Neutrophil (primary cell): Measurements from ENCODE around the gene TGFB2.

Experiments used
- H3K27ac ChIP-seq: fragments of 200-600 bp; sonication (generic); 2 replicates; pipeline ENCODE4 v1.5.1; 2016; ENCODE audit warnings: mild to moderate bottlenecking, moderate library complexity
- H3K27me3 ChIP-seq: fragments of 200-600 bp; sonication (generic); 2 replicates; pipeline ENCODE4 v1.6.0; 2016; ENCODE audit warnings: mild to moderate bottlenecking
- H3K36me3 ChIP-seq: fragments of 200-600 bp; sonication (generic); 2 replicates; pipeline ENCODE4 v1.5.1; 2017
- H3K4me1 ChIP-seq, 2 experiments: fragments of 200-600 bp in 1 of 2; sonication (generic) in 1 of 2; 1 replicate in 1 of 2; 2 replicates in 1 of 2; pipeline versions ENCODE4 v1.5.1 to v1.6.1; 2013 to 2016; ENCODE audit warnings: low read depth in 1 of 2, low read length in 1 of 2, mild to moderate bottlenecking in 1 of 2, moderate library complexity in 1 of 2; ENCODE audit not compliant: control insufficient read depth in 1 of 2, insufficient read depth in 1 of 2
- H3K4me3 ChIP-seq, 2 experiments: fragments of 200-600 bp in 1 of 2; sonication (generic) in 1 of 2; 1 replicate in 1 of 2; 2 replicates in 1 of 2; pipeline ENCODE4 v1.5.1; 2013 to 2016; ENCODE audit warnings: low read depth in 1 of 2, low read length in 1 of 2, mild to moderate bottlenecking in 1 of 2, moderate library complexity in 1 of 2
- H3K9me3 ChIP-seq: fragments of 200-600 bp; sonication (generic); 2 replicates; pipeline ENCODE4 v1.5.1; 2016
- TF ChIP-seq, protein P1 (sequence below): fragments of 200-600 bp; sonication (generic); IDR thresholded peaks from 2 replicates; pipeline ENCODE4 v1.5.1; 2016; ENCODE audit warnings: antibody characterized with exemption

Gene TGFB2

DNA sequence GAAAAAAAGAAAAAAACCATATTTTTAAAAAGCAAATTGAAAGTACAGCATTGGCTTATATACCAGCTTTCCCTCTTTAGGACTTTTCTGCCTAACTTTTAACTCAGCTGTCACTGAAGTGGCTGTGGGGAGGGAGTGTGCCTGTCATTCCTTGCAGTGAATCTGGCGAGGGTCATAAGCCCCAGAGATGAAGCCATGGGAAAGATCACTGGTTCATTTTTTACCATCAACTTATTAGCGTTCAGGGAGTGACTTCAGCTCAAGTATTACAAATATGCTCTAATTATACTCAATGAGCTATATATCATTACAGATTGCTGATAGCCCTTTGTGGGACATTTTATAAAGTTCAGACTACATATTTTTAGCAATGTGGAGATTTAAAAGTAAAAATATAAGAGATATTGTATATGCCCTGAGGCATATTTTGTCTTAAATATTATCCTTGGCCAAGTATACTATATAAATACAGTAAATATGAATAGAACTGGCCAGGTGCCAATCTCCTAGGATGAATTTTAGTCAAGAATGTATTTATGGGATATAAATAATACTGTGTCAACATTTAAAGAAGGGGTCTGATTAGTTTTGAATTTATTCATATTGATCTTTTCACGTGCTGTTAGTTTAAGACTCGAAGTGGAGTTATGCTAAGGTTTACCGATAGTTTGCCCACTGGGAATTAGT is 4.4 kb downstream of the TGFB2 start:
- Histone ChIP-seq H3K4me3 (no peak overlapping the region), H3K4me1 (peaks cover 23% of the 10 kb centered on the region in 2 experiments), H3K9me3 (no peaks in the 10 kb centered on the region), H3K36me3 (no peaks in the 10 kb centered on the region), H3K27me3 (peaks cover 77% of the 10 kb centered on the region), H3K27ac (no peak overlapping the region)
- TF ChIP-seq, protein P1, sequence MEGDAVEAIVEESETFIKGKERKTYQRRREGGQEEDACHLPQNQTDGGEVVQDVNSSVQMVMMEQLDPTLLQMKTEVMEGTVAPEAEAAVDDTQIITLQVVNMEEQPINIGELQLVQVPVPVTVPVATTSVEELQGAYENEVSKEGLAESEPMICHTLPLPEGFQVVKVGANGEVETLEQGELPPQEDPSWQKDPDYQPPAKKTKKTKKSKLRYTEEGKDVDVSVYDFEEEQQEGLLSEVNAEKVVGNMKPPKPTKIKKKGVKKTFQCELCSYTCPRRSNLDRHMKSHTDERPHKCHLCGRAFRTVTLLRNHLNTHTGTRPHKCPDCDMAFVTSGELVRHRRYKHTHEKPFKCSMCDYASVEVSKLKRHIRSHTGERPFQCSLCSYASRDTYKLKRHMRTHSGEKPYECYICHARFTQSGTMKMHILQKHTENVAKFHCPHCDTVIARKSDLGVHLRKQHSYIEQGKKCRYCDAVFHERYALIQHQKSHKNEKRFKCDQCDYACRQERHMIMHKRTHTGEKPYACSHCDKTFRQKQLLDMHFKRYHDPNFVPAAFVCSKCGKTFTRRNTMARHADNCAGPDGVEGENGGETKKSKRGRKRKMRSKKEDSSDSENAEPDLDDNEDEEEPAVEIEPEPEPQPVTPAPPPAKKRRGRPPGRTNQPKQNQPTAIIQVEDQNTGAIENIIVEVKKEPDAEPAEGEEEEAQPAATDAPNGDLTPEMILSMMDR = no peak

DNA sequence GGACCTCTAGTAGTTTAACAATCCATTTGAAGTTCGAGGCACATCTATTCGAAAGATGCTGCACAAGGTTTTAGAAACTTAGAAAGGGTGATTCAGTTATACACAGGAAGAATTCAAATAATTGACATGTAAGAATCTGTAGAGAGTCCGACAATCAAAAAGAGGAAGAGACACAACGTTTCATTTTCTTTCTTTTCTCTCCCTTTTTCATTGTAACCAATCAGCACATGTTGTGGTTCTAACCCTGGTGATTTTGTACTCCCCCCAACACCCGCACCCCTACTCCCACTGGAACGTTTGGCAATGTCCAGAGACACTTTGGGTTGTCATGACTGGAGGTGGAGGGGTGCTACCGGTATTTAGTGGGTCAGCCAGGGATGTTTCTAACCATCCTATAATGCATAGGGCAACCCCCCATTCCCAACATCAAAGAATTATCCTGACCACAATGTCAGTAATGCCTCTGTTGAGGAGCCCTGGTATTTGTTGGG is 4.9 kb downstream of the TGFB2 start:
- Histone ChIP-seq H3K4me3 (no peak overlapping the region), H3K27ac (no peak overlapping the region), H3K9me3 (no peaks in the 10 kb centered on the region), H3K27me3 (peaks cover 71% of the 10 kb centered on the region), H3K36me3 (no peaks in the 10 kb centered on the region), H3K4me1 (peaks cover 18 to 22% of the 10 kb centered on the region in 2 experiments)
- TF ChIP-seq, protein P1 = no peak

DNA sequence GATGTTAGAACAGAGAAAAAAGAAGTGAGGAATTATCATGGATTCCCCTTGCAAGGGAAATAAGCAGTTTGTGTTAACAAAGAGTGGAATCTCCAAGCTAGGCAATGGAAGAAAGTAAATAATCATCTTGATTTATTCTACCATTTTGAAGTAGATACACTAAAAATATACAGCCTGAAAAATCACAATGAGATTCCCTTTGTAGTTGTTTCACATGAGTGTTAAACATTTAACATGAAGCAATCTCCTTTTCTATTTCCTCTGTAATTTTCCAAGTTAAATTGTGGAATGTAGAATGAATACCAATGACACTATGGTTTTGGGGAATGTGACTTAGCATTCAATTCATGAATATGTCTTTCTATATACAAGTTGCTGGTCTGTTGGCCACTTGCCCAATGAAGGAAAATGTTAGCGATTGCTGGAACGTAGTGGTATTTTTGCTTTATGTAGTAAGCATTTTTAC is 5.7 kb downstream of the TGFB2 start:
- Histone ChIP-seq H3K27ac (no peak overlapping the region), H3K27me3 (peaks cover 63% of the 10 kb centered on the region), H3K4me1 (peaks cover 11 to 14% of the 10 kb centered on the region in 2 experiments), H3K9me3 (no peaks in the 10 kb centered on the region), H3K36me3 (no peaks in the 10 kb centered on the region), H3K4me3 (no peak overlapping the region)
- TF ChIP-seq, protein P1 = no peak

DNA sequence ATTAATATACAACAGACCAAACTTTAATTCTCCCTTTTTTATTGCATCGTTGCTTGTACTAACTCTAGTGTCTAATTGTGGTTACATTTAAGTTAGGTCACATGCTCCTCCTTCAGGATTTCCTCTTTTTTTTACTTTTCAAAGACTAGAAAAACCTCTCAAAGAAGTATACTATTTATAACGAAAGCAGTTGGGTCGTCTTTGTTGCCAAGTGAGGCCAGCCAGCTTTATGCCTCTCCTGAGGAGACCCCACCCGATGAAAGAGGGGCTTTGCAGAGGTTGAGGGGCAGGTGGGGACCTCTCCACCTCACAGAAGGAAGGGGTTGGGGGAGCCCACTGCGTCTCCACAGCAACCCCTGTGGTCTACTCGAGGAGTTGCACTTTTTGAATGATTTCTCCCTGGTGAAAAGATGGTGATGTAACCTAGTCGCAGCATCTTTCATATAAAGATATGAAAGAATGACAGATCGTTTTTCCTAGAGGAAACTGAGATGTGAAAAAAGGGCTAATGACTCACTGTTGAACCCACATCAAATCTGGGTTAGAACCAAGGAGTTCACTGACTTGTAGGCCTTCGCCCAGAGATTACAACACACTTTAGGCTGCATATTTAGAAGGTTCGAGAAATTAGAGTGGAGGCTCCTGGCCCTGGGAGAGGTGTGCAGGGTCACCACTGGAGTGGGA is 6.4 kb downstream of the TGFB2 start:
- peaks cover 4 to 7% of the 10 kb centered on the region in 2 experiments for H3K4me1 ChIP-seq
- peaks cover 56% of the 10 kb centered on the region for H3K27me3 ChIP-seq
- no peaks in the 10 kb centered on the region for H3K9me3 ChIP-seq
- no peak overlapping the region for H3K27ac ChIP-seq
- H3K4me3 ChIP-seq = no peak overlapping the region
- no peaks in the 10 kb centered on the region for H3K36me3 ChIP-seq
- TF ChIP-seq, protein P1 = no peak

DNA sequence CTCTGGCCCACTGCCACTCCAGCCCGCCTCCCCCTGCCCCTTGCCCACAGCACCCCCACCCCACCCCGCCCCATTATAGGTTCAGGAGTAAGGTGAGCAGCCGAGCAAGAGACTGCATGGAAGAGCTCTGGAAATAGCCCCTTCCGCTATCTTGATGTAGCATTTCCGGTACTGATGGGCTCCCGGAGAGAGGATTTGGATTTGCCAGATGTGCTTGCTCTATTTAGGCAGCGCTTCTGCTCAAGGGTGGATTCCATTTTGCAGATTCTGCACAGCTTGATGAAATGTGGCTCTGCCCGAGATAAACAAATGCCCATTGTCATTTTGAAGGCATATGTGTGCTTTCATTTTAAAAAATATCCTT is 6.9 kb downstream of the TGFB2 start:
- no peak overlapping the region for H3K27ac ChIP-seq
- TF ChIP-seq, protein P1 = no peak
- no peak overlapping the region for H3K4me3 ChIP-seq
- peaks cover 51% of the 10 kb centered on the region for H3K27me3 ChIP-seq
- H3K4me1 ChIP-seq = peaks cover 0 to 2% of the 10 kb centered on the region in 2 experiments
- no peaks in the 10 kb centered on the region for H3K36me3 ChIP-seq
- no peaks in the 10 kb centered on the region for H3K9me3 ChIP-seq
